Trophoblast cell (in vitro differentiated cells and primary cell): ENCODE data around the gene SPIN2B.
"Not testable (repeated sequence)": the region's sequence is repeated elsewhere in the genome, so short reads cannot be mapped to it uniquely, and the experiment has no call there.

Experiments
- DNase-seq, 2 donors: peaks; one replicate each; pipeline ENCODE4 v3.0.0-alpha.2; 2016
- H2AFZ ChIP-seq: 2 replicates; pipeline ENCODE4 v1.6.1; 2013; ENCODE audit warnings: low read length, moderate library complexity, mild to moderate bottlenecking; ENCODE audit not compliant: insufficient read depth, poor library complexity
- H2AK5ac ChIP-seq: 2 replicates; pipeline ENCODE4 v1.6.1; 2013; ENCODE audit warnings: mild to moderate bottlenecking, low read length
- H2BK120ac ChIP-seq: 2 replicates; pipeline ENCODE4 v1.6.1; 2013; ENCODE audit warnings: low read length, mild to moderate bottlenecking, moderate library complexity; ENCODE audit not compliant: insufficient read depth, poor library complexity
- H2BK12ac ChIP-seq: 2 replicates; pipeline ENCODE4 v1.6.1; 2013; ENCODE audit warnings: mild to moderate bottlenecking, low read length, moderate library complexity
- H2BK5ac ChIP-seq: 2 replicates; pipeline ENCODE4 v1.6.1; 2013; ENCODE audit warnings: low read length, low read depth, moderate library complexity, mild to moderate bottlenecking; ENCODE audit not compliant: poor library complexity
- H3K14ac ChIP-seq: 2 replicates; pipeline ENCODE4 v1.6.1; 2013; ENCODE audit warnings: mild to moderate bottlenecking, low read length
- H3K18ac ChIP-seq: 2 replicates; pipeline ENCODE4 v1.6.1; 2013; ENCODE audit warnings: mild to moderate bottlenecking, low read length
- H3K23ac ChIP-seq: 2 replicates; pipeline ENCODE4 v1.6.1; 2013; ENCODE audit warnings: low read length
- H3K27ac ChIP-seq: 2 replicates; pipeline ENCODE4 v1.5.1; 2013; ENCODE audit warnings: low read depth, mild to moderate bottlenecking, inconsistent platforms, low read length, moderate library complexity
- H3K27me3 ChIP-seq: 2 replicates; pipeline ENCODE4 v1.6.1; 2013; ENCODE audit warnings: inconsistent platforms, mild to moderate bottlenecking, low read length, moderate library complexity; ENCODE audit not compliant: insufficient read depth
- H3K36me3 ChIP-seq, 2 experiments: 1 replicate in 1 of 2; 2 replicates in 1 of 2; pipeline ENCODE4 v1.6.1; 2013; ENCODE audit warnings: low read length in 2 of 2, mild to moderate bottlenecking in 2 of 2, moderate library complexity in 1 of 2; ENCODE audit not compliant: insufficient read depth in 2 of 2, control insufficient read depth in 1 of 2
- H3K4ac ChIP-seq: 2 replicates; pipeline ENCODE4 v1.6.1; 2013; ENCODE audit warnings: low read depth, mild to moderate bottlenecking, low read length, moderate library complexity
- H3K4me1 ChIP-seq, 2 experiments: 1 replicate in 1 of 2; 2 replicates in 1 of 2; pipeline ENCODE4 v1.6.1; 2013; ENCODE audit warnings: low read length in 2 of 2, mild to moderate bottlenecking in 2 of 2, moderate library complexity in 1 of 2; ENCODE audit not compliant: insufficient read depth in 2 of 2, control insufficient read depth in 1 of 2
- H3K4me2 ChIP-seq: 2 replicates; pipeline ENCODE4 v1.6.1; 2013; ENCODE audit warnings: inconsistent platforms, mild to moderate bottlenecking, low read length, moderate library complexity
- H3K4me3 ChIP-seq: 2 replicates; pipeline ENCODE4 v1.5.1; 2013; ENCODE audit warnings: mild to moderate bottlenecking, low read depth, low read length, inconsistent platforms
- H3K79me1 ChIP-seq: one replicate; pipeline ENCODE4 v1.6.1; 2013; ENCODE audit warnings: low read length
- H3K79me2 ChIP-seq: 2 replicates; pipeline ENCODE4 v1.6.1; 2013; ENCODE audit warnings: low read length, mild to moderate bottlenecking; ENCODE audit not compliant: control insufficient read depth, insufficient read depth, poor library complexity
- H3K9ac ChIP-seq: 2 replicates; pipeline ENCODE4 v1.6.1; 2013; ENCODE audit warnings: mild to moderate bottlenecking, low read length
- H3K9me3 ChIP-seq: 2 replicates; pipeline ENCODE4 v1.6.1; 2013; ENCODE audit warnings: low read depth, mild to moderate bottlenecking, control low read depth, inconsistent platforms, low read length; ENCODE audit not compliant: insufficient read depth
- H4K12ac ChIP-seq: 2 replicates; pipeline ENCODE4 v1.6.1; 2013; ENCODE audit warnings: low read depth, mild to moderate bottlenecking, low read length, moderate library complexity
- H4K8ac ChIP-seq: 2 replicates; pipeline ENCODE4 v1.6.1; 2013; ENCODE audit warnings: low read depth, mild to moderate bottlenecking, low read length, moderate library complexity
- H4K91ac ChIP-seq: one replicate; pipeline ENCODE4 v1.6.1; 2013; ENCODE audit warnings: low read depth, mild to moderate bottlenecking, low read length, moderate library complexity
- WGBS: extraction: QIAGEN DNeasy Blood & Tissue Kit; methylation state at CpG from one replicate; pipeline ENCODE4 v1.1.7; 2013; ENCODE audit warnings: missing lambda C conversion rate; ENCODE audit not compliant: insufficient read length, insufficient coverage; ENCODE audit errors: extremely low coverage; 5-methylcytosine and 5-hydroxymethylcytosine counted together

The SPIN2B gene

DNA sequence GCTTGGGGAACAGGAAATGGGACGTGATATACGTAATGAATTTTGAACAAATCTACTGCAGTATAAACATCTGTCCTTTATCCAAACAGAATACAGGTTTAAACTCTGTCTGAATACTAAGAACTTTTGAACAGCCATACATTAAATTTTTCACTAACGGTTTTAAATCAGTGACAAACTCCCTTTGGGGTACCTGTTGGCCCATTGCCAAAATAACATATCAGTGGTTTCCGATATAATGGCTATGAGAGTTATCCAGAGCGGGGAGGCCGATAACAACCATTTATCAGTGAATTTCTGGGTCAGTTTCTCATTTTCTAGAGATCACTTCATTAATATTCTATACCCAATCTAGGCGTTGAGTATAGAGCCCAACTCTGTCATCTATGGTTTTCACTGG lies 10.7 kb upstream of the SPIN2B start:
- no peak overlapping the region for H2BK120ac ChIP-seq
- H3K79me1 ChIP-seq = peaks cover under 1% of the 10 kb centered on the region
- no CpG with 5 or more reads among the region's 7 CpGs for WGBS
- H4K8ac ChIP-seq = no peak overlapping the region
- no peaks in the 10 kb centered on the region for H3K9me3 ChIP-seq
- no peak overlapping the region for H3K18ac ChIP-seq
- no peak overlapping the region for H3K27ac ChIP-seq
- H3K4me1 ChIP-seq = no peaks in the 10 kb centered on the region
- no peak overlapping the region for H3K4me3 ChIP-seq
- no peak overlapping the region for H4K91ac ChIP-seq
- H3K36me3 ChIP-seq = no peaks in the 10 kb centered on the region
- no peak for DNase-seq
- no peak overlapping the region for H2AFZ ChIP-seq
- H4K12ac ChIP-seq = no peak overlapping the region
- no peak overlapping the region for H2AK5ac ChIP-seq
- H3K9ac ChIP-seq = no peak overlapping the region
- no peak overlapping the region for H3K4me2 ChIP-seq
- H3K14ac ChIP-seq = no peak overlapping the region
- H3K4ac ChIP-seq = no peak overlapping the region
- H3K23ac ChIP-seq = no peak overlapping the region
- no peaks in the 10 kb centered on the region for H3K79me2 ChIP-seq
- no peak overlapping the region for H2BK12ac ChIP-seq
- H2BK5ac ChIP-seq = no peak overlapping the region
- no peaks in the 10 kb centered on the region for H3K27me3 ChIP-seq

DNA sequence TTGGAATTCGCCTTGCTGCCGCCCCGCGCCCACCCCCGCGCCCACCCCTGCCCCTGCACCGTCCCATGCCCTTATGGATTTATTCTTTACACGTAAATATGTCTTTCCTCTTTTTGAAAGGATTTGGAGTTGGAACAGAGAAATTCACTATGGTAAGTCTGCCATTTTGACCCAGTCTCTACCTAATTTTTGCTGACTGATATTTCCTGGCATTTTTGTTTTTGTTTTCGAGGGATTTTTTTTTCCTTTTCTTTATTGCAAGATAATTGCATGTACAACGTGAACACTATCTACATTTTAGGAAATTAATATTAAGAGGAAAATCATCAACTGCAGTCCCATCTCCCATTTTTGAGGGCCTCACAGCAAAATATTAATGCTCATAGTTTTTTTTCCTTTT lies 468 bp upstream of the SPIN2B start:
- Histone ChIP-seq H3K9me3 (no peaks in the 10 kb centered on the region), H2AK5ac (no peak overlapping the region)

DNA sequence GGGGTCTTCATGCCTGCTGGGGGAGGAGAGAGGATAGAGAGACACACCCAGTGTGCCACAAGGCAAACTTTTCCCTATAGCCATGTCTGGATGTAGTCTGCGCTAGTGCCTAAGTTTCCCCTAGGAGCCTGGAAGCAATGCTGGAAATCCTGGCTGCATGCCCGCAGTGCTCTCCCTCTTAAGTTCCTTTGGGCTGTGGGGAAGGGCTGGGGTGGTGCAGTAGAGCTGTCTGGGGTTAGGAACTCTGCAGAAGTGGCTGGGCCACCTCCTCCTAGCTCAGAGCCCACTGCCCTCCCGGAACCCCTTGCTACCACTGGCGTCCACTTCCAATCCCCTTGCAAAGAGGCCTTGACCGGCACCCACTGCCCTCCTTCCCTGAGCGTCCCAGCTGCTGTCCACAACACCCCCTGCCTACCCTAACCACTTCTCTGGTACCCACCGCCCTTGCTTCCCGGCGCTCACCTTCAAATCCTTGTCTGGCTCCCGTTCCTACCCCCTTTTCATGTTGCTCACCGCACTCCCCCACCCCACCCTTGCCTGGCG lies 658 bp downstream of the SPIN2B start:
- H2BK12ac ChIP-seq, H2BK5ac ChIP-seq, DNase-seq, H3K4me1 ChIP-seq, H3K23ac ChIP-seq, H3K79me1 ChIP-seq, H3K79me2 ChIP-seq, H3K27me3 ChIP-seq, H3K9me3 ChIP-seq, H3K36me3 ChIP-seq: not testable (repeated sequence)
- no CpG with 5 or more reads among the region's 12 CpGs for WGBS
- Histone ChIP-seq H2BK120ac (peak overlapping the region; percentile 80), H3K4ac (peak overlapping the region; percentile 55), H3K27ac (peak overlapping the region; percentile 58), H4K12ac (peak overlapping the region; percentile 36), H3K14ac (peak overlapping the region; percentile 77), H3K9ac (peak overlapping the region; percentile 79), H3K4me3 (peak overlapping the region; percentile 90), H4K8ac (peak overlapping the region; percentile 86), H2AK5ac (peak overlapping the region; percentile 83), H3K4me2 (peak overlapping the region; percentile 82), H4K91ac (peak overlapping the region; percentile 89), H3K18ac (peak overlapping the region; percentile 98), H2AFZ (peak overlapping the region; percentile 93)

More for the DNA sequence above, 468 bp upstream of the SPIN2B start:
- Histone ChIP-seq H3K27ac (no peak overlapping the region), H3K4me2 (peak overlapping the region; percentile 82), H4K91ac (no peak overlapping the region), H2BK120ac (no peak overlapping the region), H3K9ac (no peak overlapping the region), H2BK5ac (no peak overlapping the region), H3K27me3 (no peaks in the 10 kb centered on the region), H3K4me3 (peak overlapping the region; percentile 90), H3K18ac (no peak overlapping the region), H4K12ac (no peak overlapping the region), H3K14ac (no peak overlapping the region), H3K36me3 (peaks cover 1 to 2% of the 10 kb centered on the region in 2 experiments), H3K79me2 (peaks cover 5% of the 10 kb centered on the region), H2BK12ac (no peak overlapping the region), H3K23ac (no peak overlapping the region), H3K4ac (no peak overlapping the region), H4K8ac (no peak overlapping the region), H3K4me1 (no peaks in the 10 kb centered on the region), H3K79me1 (peaks cover 5% of the 10 kb centered on the region), H2AFZ (peak overlapping the region; percentile 45)
- no CpG with 5 or more reads among the region's 10 CpGs for WGBS
- DNase-seq = no peak

DNA sequence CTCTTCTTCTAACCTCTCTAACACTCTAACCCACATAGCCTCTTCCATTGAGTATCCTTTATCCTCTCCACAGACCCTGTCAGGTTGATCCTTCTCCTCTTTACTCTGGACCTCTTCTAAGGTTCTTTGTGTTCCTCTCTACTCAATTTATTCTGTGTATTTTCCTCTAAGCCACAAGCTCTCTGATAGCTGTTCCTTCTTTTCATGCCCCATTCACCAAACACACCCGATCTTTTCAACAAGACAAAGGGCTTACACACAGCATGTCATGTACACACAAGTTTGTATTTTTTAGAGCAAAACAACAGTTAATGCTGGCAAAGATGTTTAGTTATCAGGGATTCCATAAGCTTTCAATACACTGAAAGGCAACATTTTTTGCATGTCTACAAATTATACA lies 1.9 kb downstream of the SPIN2B start:
- no peak overlapping the region for H4K91ac ChIP-seq
- H2AK5ac ChIP-seq = no peak overlapping the region
- H3K79me2 ChIP-seq = peaks cover 5% of the 10 kb centered on the region
- no CpG with 5 or more reads among the region's 1 CpG for WGBS
- H3K4me1 ChIP-seq = no peaks in the 10 kb centered on the region
- no peak overlapping the region for H3K4me3 ChIP-seq
- H4K12ac ChIP-seq = no peak overlapping the region
- peaks cover 5% of the 10 kb centered on the region for H3K79me1 ChIP-seq
- no peak overlapping the region for H3K18ac ChIP-seq
- H2BK5ac ChIP-seq = no peak overlapping the region
- H2BK12ac ChIP-seq = no peak overlapping the region
- no peak overlapping the region for H3K14ac ChIP-seq
- H2BK120ac ChIP-seq = no peak overlapping the region
- no peak overlapping the region for H3K27ac ChIP-seq
- no peaks in the 10 kb centered on the region for H3K9me3 ChIP-seq
- no peak overlapping the region for H3K9ac ChIP-seq
- H3K27me3 ChIP-seq = no peaks in the 10 kb centered on the region
- H3K36me3 ChIP-seq = peaks cover 1 to 2% of the 10 kb centered on the region in 2 experiments
- H3K4me2 ChIP-seq = no peak overlapping the region
- no peak overlapping the region for H3K4ac ChIP-seq
- no peak for DNase-seq
- no peak overlapping the region for H4K8ac ChIP-seq
- H3K23ac ChIP-seq = no peak overlapping the region
- no peak overlapping the region for H2AFZ ChIP-seq
